ENCODE measurements around the gene SPIN1. TPM values are rescaled to one million over a fixed set of nuclear protein-coding genes. Genes with fewer than 3 reads are reported as not detected.

Gene SPIN1
- total RNA-seq, 1 experiment from 2014 or later = 76.9 TPM

DNA sequence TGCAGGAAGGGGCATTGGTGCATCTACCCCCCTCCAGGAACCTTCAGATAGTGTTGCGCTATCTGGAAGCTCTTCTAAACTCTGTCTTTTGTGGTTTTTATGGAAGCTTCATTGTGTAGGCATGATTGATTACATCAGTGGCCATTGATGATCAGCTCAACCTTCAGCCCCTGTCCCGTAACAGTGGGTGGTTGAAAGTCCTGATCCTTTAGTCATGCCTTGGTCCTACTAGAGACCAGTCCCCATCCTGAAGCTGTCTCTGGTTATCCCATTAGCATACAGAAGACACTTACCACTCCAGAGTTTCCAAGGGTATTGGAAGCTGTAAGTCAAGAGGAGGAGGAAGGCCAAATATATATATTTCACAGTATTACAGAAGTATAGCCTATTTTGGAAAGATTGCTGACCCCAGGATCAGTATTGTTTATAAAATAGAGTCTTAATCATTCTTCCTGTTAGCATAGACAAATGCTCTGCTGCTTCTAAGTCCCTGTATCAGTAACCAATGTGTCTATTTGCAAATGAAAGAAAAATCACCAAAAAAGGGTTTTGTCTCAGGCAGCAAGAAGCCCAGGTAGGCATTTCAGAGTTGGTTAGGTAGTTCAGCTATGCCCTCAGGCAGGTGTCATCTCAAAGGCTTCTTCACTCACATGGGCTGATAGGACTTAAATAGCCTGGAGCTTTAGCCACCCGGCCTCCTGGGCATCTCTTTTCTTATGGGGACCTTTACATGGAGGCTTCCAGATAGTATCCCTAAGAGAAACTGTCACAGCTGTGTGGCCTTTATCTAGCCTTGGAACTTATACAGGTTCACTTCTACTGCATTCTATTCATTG lies 41.6 kb downstream of the SPIN1 start:
- intact Hi-C loops (cut with micrococcal nuclease; ENCODE audit: unreplicated experiment) (no loop called here), in situ Hi-C loops (cut with HindIII; ENCODE audit: low pct_unique_long_range_greater_than_20kb, low sequenced_read_pairs) (no loop called here)
- H3K4me3 ChIP-seq (ENCODE audit: low read depth in 2 of 2, low read length in 2 of 2) = no peak overlapping the region
- ChIA-PET POLR2A (no interaction called here), CTCF (no interaction called here)
- TF ChIP-seq, protein P1, sequence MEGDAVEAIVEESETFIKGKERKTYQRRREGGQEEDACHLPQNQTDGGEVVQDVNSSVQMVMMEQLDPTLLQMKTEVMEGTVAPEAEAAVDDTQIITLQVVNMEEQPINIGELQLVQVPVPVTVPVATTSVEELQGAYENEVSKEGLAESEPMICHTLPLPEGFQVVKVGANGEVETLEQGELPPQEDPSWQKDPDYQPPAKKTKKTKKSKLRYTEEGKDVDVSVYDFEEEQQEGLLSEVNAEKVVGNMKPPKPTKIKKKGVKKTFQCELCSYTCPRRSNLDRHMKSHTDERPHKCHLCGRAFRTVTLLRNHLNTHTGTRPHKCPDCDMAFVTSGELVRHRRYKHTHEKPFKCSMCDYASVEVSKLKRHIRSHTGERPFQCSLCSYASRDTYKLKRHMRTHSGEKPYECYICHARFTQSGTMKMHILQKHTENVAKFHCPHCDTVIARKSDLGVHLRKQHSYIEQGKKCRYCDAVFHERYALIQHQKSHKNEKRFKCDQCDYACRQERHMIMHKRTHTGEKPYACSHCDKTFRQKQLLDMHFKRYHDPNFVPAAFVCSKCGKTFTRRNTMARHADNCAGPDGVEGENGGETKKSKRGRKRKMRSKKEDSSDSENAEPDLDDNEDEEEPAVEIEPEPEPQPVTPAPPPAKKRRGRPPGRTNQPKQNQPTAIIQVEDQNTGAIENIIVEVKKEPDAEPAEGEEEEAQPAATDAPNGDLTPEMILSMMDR (IDR thresholded peaks at IDR 0.05) = no peak
- no peaks in the 10 kb centered on the region for H3K9me3 ChIP-seq (ENCODE audit: control insufficient read depth, insufficient read depth, low read depth, low read length)
- H3K27me3 ChIP-seq (ENCODE audit: control insufficient read depth, insufficient read depth, low read length) = no peaks in the 10 kb centered on the region
- ATAC-seq (no peak), DNase-seq (ENCODE audit: low read depth, low spot score) (no peak)
- H3K36me3 ChIP-seq (ENCODE audit: control insufficient read depth, insufficient read depth, low read length) = 0 out of 2 replicates have a peak, but pooled peaks cover 2% of the 10 kb centered on the region
- H3K4me1 ChIP-seq (ENCODE audit: control insufficient read depth, insufficient read depth, low read length) = no peaks in the 10 kb centered on the region
- no peak overlapping the region for H3K27ac ChIP-seq (ENCODE audit: low read length)
- no TSS peak for BruUV-seq (replicated peaks)

DNA sequence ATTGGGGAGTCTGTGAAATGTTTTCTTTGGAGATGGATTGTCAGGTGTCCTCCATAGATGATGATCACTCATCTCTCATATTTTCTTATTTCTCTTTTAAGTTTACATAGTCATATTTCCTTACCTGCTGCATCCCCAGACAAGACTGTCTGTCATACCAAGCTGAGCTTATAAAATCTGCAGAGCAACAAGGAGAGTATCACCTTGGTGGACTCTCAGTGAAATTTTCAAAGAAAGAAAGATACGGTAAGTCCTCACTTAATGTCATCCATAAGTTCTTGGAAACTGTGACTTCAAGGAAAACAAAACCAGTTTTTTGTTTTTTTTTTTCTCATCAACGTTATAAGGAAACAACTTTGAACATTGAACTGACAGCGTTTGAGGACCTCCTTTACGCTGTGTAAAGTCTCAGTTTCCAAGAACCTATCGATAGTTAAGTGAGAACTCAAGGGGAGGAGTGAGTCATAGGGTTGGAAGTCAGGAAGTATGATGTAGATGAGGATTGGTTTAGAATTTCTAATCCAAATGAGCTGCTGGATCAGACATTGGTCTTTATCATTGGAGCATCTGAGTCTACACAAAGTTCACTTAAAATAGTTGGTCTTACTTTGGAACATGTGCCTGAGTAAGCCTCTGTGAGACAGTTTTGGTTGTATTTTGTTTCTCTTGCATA lies 45.5 kb downstream of the SPIN1 start:
- DNase-seq (ENCODE audit: low read depth, low spot score) (no peak), ATAC-seq (no peak)
- no peaks in the 10 kb centered on the region for H3K36me3 ChIP-seq (ENCODE audit: control insufficient read depth, insufficient read depth, low read length)
- H3K4me3 ChIP-seq (ENCODE audit: low read depth in 2 of 2, low read length in 2 of 2) = no peak overlapping the region
- no peak overlapping the region for H3K27ac ChIP-seq (ENCODE audit: low read length)
- H3K4me1 ChIP-seq (ENCODE audit: control insufficient read depth, insufficient read depth, low read length) = no peaks in the 10 kb centered on the region
- H3K27me3 ChIP-seq (ENCODE audit: control insufficient read depth, insufficient read depth, low read length) = no peaks in the 10 kb centered on the region
- in situ Hi-C loops (cut with HindIII; ENCODE audit: low pct_unique_long_range_greater_than_20kb, low sequenced_read_pairs) = no loop called here
- TF ChIP-seq SIN3A (IDR thresholded peaks at IDR 0.05; ENCODE audit: borderline replicate concordance, insufficient read depth, low read depth, low read length) = no peak
- no peak for TF ChIP-seq TCF7L2 (IDR thresholded peaks at IDR 0.05; ENCODE audit: low read depth, low read length)
- TF ChIP-seq, protein P1 (IDR thresholded peaks at IDR 0.05) = no peak
- TF ChIP-seq POLR2AphosphoS5 (IDR thresholded peaks at IDR 0.05; ENCODE audit: low read depth, low read length) = no peak
- TF ChIP-seq, protein P2, sequence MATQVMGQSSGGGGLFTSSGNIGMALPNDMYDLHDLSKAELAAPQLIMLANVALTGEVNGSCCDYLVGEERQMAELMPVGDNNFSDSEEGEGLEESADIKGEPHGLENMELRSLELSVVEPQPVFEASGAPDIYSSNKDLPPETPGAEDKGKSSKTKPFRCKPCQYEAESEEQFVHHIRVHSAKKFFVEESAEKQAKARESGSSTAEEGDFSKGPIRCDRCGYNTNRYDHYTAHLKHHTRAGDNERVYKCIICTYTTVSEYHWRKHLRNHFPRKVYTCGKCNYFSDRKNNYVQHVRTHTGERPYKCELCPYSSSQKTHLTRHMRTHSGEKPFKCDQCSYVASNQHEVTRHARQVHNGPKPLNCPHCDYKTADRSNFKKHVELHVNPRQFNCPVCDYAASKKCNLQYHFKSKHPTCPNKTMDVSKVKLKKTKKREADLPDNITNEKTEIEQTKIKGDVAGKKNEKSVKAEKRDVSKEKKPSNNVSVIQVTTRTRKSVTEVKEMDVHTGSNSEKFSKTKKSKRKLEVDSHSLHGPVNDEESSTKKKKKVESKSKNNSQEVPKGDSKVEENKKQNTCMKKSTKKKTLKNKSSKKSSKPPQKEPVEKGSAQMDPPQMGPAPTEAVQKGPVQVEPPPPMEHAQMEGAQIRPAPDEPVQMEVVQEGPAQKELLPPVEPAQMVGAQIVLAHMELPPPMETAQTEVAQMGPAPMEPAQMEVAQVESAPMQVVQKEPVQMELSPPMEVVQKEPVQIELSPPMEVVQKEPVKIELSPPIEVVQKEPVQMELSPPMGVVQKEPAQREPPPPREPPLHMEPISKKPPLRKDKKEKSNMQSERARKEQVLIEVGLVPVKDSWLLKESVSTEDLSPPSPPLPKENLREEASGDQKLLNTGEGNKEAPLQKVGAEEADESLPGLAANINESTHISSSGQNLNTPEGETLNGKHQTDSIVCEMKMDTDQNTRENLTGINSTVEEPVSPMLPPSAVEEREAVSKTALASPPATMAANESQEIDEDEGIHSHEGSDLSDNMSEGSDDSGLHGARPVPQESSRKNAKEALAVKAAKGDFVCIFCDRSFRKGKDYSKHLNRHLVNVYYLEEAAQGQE (IDR thresholded peaks at IDR 0.05; ENCODE audit: insufficient read depth in 1 of 2, low read depth in 2 of 2, low read length in 1 of 2) = no peak
- H3K9me3 ChIP-seq (ENCODE audit: control insufficient read depth, insufficient read depth, low read depth, low read length) = no peaks in the 10 kb centered on the region
- POLR2A ChIA-PET = interaction anchor here (0.7 kb wide), 1 partner anchor 98 kb away, joined by 4 read pairs; no protein-coding TSS in a partner anchor
- BruUV-seq (replicated peaks) = no TSS peak
- CTCF ChIA-PET = interaction anchor here (0.7 kb wide), 1 partner anchor 340 kb away, joined by 3 read pairs; no protein-coding TSS in a partner anchor
- intact Hi-C loops (cut with micrococcal nuclease; ENCODE audit: unreplicated experiment) = no loop called here
